GM23338 (cell line): ENCODE results near the gene GAP43. TPM values are rescaled to one million over a fixed set of nuclear protein-coding genes. Genes with fewer than 3 reads are reported as not detected.

Experiments used
- ATAC-seq: fragments of 200-7000 bp; cut with Tn5 transposase; 3 replicates; pipeline ENCODE4 v1.9.1; 2020
- DNase-seq: peaks from one replicate; pipeline ENCODE4 v3.0.0-alpha.2; 2015; ENCODE audit warnings: low spot score
- H2AFZ ChIP-seq: fragments of 200-600 bp; sonication (generic); 2 replicates; pipeline ENCODE4 v1.8.0; 2016; ENCODE audit warnings: antibody characterized with exemption, mild to moderate bottlenecking, moderate library complexity
- H3F3A ChIP-seq: fragments of 200-600 bp; sonication (generic); replicated peaks from 2 replicates; pipeline ENCODE4 v1.8.0; 2017; ENCODE audit warnings: antibody characterized with exemption, mixed run types, low read depth
- H3K27ac ChIP-seq: fragments of 200-600 bp; sonication (generic); 2 replicates; pipeline ENCODE4 v1.6.1; 2016; ENCODE audit warnings: low read depth
- H3K27me3 ChIP-seq: fragments of 200-600 bp; sonication (generic); 2 replicates; pipeline ENCODE4 v1.8.0; 2016; ENCODE audit warnings: mild to moderate bottlenecking, mixed run types, moderate library complexity; ENCODE audit not compliant: insufficient read depth
- H3K36me3 ChIP-seq: fragments of 200-600 bp; sonication (generic); 2 replicates; pipeline ENCODE4 v1.8.0; 2016; ENCODE audit warnings: mild to moderate bottlenecking; ENCODE audit not compliant: insufficient read depth
- H3K4me1 ChIP-seq: fragments of 200-600 bp; sonication (generic); 2 replicates; pipeline ENCODE4 v1.8.0; 2016; ENCODE audit warnings: mild to moderate bottlenecking, moderate library complexity; ENCODE audit not compliant: insufficient read depth
- H3K4me2 ChIP-seq: fragments of 200-600 bp; sonication (generic); 2 replicates; pipeline ENCODE4 v1.7.1; 2017; ENCODE audit warnings: mixed run types
- H3K4me3 ChIP-seq: fragments of 200-600 bp; sonication (generic); 2 replicates; pipeline ENCODE4 v1.6.1; 2016; ENCODE audit warnings: mixed run types
- H3K79me2 ChIP-seq: fragments of 200-600 bp; sonication (generic); replicated peaks from 2 replicates; pipeline ENCODE4 v1.8.0; 2017; ENCODE audit warnings: mild to moderate bottlenecking; ENCODE audit not compliant: insufficient read depth
- H3K9me2 ChIP-seq: fragments of 200-600 bp; sonication (generic); 2 replicates; pipeline ENCODE4 v1.8.0; 2017; ENCODE audit not compliant: insufficient read depth
- H4K20me1 ChIP-seq: fragments of 200-600 bp; sonication (generic); replicated peaks from 2 replicates; pipeline ENCODE4 v1.8.0; 2017; ENCODE audit warnings: mild to moderate bottlenecking; ENCODE audit not compliant: insufficient read depth
- H3K27ac Mint-ChIP-seq: 2 replicates; pipeline ENCODE4 v1.8.0; 2020; ENCODE audit warnings: inconsistent platforms, mild to moderate bottlenecking, moderate library complexity, mixed read lengths
- H3K27me3 Mint-ChIP-seq: 3 replicates; pipeline ENCODE4 v1.8.0; 2022; ENCODE audit warnings: low read depth, mild to moderate bottlenecking, moderate library complexity, mixed read lengths, inconsistent platforms; ENCODE audit not compliant: insufficient read depth, poor library complexity
- H3K36me3 Mint-ChIP-seq: 3 replicates; pipeline ENCODE4 v1.8.0; 2021; ENCODE audit warnings: low read depth, mild to moderate bottlenecking, inconsistent platforms, moderate library complexity, mixed read lengths
- H3K4me1 Mint-ChIP-seq: 3 replicates; pipeline ENCODE4 v1.8.0; 2020; ENCODE audit warnings: mild to moderate bottlenecking, inconsistent platforms, mixed read lengths
- H3K4me3 Mint-ChIP-seq: 3 replicates; pipeline ENCODE4 v1.8.0; 2021; ENCODE audit warnings: moderate library complexity, mild to moderate bottlenecking, inconsistent platforms, mixed read lengths
- H3K9me3 Mint-ChIP-seq: 3 replicates; pipeline ENCODE4 v1.8.0; 2020; ENCODE audit warnings: moderate library complexity, mild to moderate bottlenecking, inconsistent platforms, mixed read lengths
- EZH2 ChIP-seq: fragments of 200-600 bp; sonication (generic); IDR thresholded peaks from one replicate; pipeline ENCODE4 v1.8.0; 2017; ENCODE audit warnings: antibody characterized with exemption, mild to moderate bottlenecking, low read depth; ENCODE audit not compliant: unreplicated experiment
- EZH2phosphoT487 ChIP-seq: fragments of 200-600 bp; sonication (generic); IDR thresholded peaks from one replicate; pipeline ENCODE4 v1.8.1; 2018; ENCODE audit warnings: antibody characterized with exemption; ENCODE audit not compliant: unreplicated experiment
- NANOG ChIP-seq: IDR thresholded peaks from 2 replicates; pipeline ENCODE4 v1.6.1; 2016; ENCODE audit warnings: antibody characterized with exemption, borderline replicate concordance
- POLR2AphosphoS5 ChIP-seq: IDR thresholded peaks from 2 replicates; pipeline ENCODE4 v1.6.1; 2016; ENCODE audit warnings: antibody characterized with exemption, low read depth
- ZNF462 ChIP-seq: fragments of 250-450 bp; sonication (Bioruptor Pico); IDR thresholded peaks from 2 replicates; pipeline ENCODE4 v1.5.0; 2020; ENCODE audit warnings: mild to moderate bottlenecking, moderate library complexity
- polyA plus RNA-seq: library from polyadenylated mRNA; unstranded; fragments of >200 nt; fragmentation: Nextera tagmentation; extraction: Ambion mirVana; gene quantifications from 2 replicates; pipeline ENCODE4 v1.2.1, GENCODE V29; 2016
- total RNA-seq: library from RNA; depleted of rRNA; stranded (reverse); fragments of >200 nt; shearing (Covaris generic); gene quantifications from 2 replicates; pipeline ENCODE4 v1.2.3, GENCODE V29; 2014
- TF ChIP-seq, protein P1 (sequence below), 2 experiments: fragments of 200-600 bp in 1 of 2; sonication (generic) in 1 of 2; conservative IDR thresholded peaks; 2 replicates each; pipeline versions ENCODE4 v1.5.1 to v1.6.1; 2016 to 2017; ENCODE audit warnings: antibody characterized with exemption in 2 of 2, low read depth in 2 of 2, mild to moderate bottlenecking in 2 of 2, moderate library complexity in 1 of 2

Gene GAP43
- total and polyA plus RNA-seq, 2 experiments from 2014 or later = 16.1 to 48.1 TPM

DNA sequence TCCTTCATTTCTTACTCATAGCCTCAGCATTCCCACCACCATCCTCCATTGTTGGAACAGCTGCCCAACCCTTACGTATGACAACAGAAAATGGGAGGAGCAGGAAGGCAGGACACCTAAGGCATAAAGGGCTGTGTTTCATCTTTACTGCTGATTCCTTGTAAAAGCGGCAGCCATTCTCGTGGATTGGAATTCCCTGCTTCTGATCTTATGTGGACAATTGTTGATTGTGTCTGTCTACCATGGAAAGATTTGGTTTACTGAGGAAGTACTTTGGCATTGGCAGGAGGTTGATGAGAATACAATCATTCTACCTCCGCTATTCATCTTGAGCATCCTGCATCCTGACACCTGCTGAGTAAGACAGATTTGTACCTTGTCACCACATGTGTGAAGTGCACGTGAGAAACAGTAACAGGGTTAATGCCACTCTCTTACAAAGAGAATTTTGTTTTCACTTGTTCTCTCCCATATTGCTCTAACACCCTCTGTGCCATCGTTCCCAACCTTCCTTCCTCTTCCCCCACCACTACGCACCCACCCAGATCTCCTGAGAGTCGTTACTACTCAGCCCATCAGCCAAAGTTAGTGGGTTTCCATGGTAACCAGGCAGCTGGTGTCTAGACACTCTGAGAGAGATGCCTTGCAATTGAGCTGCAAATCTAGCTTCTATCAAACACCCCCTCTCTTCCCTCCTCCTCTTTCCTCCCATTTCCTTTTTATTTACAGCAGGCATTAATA lies 75.7 kb downstream of the GAP43 start:
- Histone ChIP-seq H3K4me1 (peaks cover 20% of the 10 kb centered on the region), H3K27me3 (no peaks in the 10 kb centered on the region), H3K27ac (peak overlapping the region; percentile 83), H3K9me2 (peaks cover 7% of the 10 kb centered on the region; the same call in 1 of the 2 replicates), H3F3A (no peaks in the 10 kb centered on the region), H4K20me1 (no peaks in the 10 kb centered on the region), H2AFZ (no peak overlapping the region), H3K79me2 (no peaks in the 10 kb centered on the region), H3K4me2 (peak overlapping the region; percentile 38; the same call in 1 of the 2 replicates), H3K36me3 (0 out of 2 replicates have a peak, but pooled peaks cover 4% of the 10 kb centered on the region), H3K4me3 (no peak overlapping the region)
- peaks cover 13% of the 10 kb centered on the region for H3K4me1 Mint-ChIP-seq
- peak; percentile 87 for ATAC-seq
- peak; percentile 93 for DNase-seq
- H3K9me3 Mint-ChIP-seq = no peaks in the 10 kb centered on the region
- peak overlapping the region; percentile 22 for H3K27ac Mint-ChIP-seq
- no peak overlapping the region; the same call in 2 of the 3 replicates for H3K4me3 Mint-ChIP-seq
- TF ChIP-seq EZH2 = no peak
- no peak for TF ChIP-seq EZH2phosphoT487
- no peak for TF ChIP-seq POLR2AphosphoS5
- TF ChIP-seq NANOG = peak; percentile 12; the same call in 1 of the 2 replicates
- no peak for TF ChIP-seq ZNF462 (CRISPR knock-in tag)
- TF ChIP-seq, protein P1, sequence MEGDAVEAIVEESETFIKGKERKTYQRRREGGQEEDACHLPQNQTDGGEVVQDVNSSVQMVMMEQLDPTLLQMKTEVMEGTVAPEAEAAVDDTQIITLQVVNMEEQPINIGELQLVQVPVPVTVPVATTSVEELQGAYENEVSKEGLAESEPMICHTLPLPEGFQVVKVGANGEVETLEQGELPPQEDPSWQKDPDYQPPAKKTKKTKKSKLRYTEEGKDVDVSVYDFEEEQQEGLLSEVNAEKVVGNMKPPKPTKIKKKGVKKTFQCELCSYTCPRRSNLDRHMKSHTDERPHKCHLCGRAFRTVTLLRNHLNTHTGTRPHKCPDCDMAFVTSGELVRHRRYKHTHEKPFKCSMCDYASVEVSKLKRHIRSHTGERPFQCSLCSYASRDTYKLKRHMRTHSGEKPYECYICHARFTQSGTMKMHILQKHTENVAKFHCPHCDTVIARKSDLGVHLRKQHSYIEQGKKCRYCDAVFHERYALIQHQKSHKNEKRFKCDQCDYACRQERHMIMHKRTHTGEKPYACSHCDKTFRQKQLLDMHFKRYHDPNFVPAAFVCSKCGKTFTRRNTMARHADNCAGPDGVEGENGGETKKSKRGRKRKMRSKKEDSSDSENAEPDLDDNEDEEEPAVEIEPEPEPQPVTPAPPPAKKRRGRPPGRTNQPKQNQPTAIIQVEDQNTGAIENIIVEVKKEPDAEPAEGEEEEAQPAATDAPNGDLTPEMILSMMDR (conservative IDR thresholded peaks at IDR 0.05; ENCODE audit: low read depth in 2 of 2) = no peak
- no peaks in the 10 kb centered on the region for H3K36me3 Mint-ChIP-seq
- H3K27me3 Mint-ChIP-seq = peaks cover 2% of the 10 kb centered on the region
